GM18907 (cell line): ENCODE data around the gene PDGFRB.

Source experiments
- ATAC-seq: cut with Tn5 transposase; IDR thresholded peaks from one replicate; pipeline ENCODE4 v1.9.1; 2021; ENCODE audit warnings: mild to moderate bottlenecking, moderate library complexity; ENCODE audit not compliant: unreplicated experiment

PDGFRB gene

DNA sequence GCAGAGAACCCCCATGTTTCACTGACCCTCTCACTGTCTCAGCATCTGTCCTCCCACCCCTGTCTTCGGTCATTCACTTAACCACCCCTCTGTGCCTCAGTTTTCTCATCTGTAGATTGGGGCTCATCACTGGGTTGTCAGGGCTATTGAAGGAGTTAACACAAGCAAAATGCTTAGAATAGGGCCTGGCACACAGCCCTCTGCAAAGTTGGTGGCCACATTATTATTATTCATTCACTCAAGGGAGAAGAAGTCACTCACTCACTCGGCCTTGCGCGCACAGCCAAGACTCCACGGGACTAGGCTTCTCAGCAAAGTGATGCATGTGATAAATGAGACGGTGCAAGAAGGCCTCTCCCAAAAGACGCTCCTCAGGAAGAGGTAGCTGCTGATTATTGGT lies 8.0 kb downstream of the PDGFRB start:
- ATAC-seq: no peak

DNA sequence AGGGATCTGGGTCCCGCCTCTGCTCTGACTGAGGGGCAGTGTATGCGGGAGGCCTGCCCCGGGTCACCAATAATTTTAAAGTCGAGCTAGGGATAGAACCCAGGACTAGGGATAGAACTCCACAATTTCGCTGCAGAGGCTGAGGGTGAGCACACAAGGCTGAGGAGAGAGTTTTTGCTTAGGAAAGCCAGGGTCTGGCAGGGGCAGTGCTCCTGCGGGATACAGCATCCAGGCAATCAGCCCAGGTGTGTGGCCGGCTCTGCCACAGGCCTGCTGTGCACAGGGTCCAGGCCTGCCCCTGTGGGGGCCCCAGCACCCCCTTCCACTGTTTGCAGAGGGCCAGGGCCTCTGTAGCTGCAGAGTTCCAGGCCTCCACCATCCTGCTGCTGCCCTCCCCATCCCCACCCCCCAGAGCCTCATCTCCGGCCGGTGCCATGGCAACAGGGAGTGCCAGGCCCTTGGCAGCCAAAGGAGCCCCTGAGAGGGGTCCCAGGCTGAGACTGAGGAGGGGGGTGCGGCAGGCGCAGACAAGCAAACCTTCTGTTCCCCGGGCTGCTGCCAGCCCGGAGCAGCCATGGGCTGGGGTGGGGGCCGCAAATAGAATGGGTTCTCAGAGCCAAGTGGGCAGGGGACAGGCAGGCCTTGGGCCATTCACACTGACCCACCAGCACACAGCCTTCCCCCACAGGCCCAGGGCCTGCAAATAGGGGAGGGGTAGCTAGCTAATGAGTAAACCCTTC lies 8.6 kb downstream of the PDGFRB start:
- no peak for ATAC-seq

DNA sequence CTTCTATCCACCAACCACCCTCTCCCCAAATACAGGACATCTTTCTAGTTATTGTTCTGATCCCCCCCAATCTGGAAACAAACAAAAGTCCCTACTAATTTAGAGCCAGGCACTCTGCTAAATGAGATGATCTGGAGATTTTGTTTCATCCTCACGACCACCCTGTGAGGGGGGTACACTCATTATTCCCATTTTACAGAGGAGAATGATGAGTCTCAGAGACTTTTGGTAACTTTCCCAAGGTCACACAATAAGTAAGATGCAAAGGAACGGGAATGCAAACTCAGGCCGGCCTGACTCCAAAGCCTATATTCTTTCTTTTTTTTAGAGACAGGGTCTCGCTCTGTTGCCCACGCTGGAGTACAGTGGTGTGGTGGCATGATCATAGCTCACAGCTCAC lies 9.4 kb downstream of the PDGFRB start:
- no peak for ATAC-seq

DNA sequence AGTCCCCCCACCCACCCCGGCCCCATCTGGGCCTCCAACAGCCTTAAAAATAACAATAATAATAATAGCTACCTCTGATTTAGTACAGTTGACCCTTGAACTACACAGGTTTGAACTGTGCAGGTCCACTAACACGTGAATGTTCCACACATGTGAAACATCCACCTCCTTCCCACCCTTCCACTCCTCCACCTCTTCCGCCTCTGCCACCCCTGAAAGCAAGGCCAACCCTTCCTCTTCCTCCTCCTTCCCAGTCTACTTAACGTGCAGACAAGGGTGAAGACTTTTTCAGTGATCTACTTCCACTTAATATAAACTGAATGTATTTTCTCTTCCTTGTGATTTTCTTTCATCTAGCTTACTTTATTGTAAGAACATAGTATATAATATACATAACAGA lies 10.8 kb downstream of the PDGFRB start:
- no peak for ATAC-seq

DNA sequence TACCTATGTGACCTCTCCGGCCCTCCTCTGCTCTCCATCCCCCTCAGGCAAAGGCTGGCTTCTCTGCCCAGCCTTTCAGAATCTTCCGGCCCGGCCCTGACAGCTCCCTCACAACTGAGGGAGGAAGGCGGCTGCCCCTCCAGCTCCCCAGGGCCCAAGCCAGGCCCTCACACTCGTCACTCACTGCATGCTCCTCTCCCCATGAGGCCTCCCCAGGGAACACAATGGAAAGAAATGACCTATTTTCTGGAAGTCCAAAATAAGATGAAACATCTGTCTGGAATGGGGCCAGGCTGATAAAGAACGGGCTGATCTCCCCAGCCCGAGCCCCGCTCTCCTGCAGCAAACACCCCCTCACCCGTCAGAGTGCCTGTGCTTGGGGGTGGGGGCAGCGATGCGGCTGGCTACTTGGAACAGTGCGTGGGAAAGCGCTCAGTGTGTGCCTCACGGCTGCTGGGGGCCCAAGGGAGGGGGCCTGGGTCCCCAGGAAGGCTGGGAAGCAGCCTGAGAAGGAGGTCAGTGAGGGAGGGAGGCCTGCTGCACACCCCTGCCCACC lies 11.3 kb downstream of the PDGFRB start:
- ATAC-seq: no peak

DNA sequence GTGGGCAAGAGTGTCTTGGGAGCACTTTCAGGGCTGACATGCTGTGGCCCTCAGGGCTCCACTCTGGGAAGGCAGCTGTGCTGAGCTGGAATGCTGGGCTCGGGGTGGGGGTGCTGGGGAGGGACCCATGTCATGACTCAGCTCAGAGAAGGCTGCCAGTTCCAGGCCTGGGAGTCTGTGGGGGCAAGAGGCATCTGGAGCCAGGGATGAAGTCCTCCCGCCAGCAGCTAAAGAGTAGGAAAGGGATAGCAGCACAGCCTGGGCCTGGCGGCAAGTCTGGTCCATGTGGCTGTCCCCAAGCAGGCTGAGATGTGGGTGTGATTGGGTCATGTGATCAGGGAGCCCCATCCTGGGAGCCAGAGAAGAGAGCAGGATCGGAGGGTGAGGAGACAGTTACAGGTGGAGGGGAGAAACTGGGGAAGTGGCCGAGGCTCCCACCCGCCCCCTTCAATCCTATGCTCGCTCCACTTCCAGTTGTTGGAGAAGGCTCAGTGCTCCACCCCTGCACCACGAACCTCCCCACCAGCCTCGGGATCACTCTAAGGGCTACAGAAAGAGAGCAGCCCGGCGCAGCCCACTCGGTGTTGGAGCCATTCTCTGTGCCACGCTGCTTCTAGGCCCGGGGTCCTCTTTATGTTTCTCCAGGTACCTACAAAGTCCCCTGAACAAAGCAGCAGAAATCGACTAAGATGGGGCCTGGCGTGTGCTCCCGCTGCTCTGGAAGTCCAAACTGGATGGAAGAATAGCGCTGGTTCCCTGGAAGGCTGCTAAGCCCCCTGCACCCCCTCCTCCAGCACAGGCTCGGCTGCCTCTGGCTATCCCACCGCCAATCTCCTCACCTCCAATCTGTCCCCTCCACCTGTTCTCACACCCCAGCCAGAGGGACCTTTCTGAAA lies 12.0 kb downstream of the PDGFRB start:
- ATAC-seq: no peak

DNA sequence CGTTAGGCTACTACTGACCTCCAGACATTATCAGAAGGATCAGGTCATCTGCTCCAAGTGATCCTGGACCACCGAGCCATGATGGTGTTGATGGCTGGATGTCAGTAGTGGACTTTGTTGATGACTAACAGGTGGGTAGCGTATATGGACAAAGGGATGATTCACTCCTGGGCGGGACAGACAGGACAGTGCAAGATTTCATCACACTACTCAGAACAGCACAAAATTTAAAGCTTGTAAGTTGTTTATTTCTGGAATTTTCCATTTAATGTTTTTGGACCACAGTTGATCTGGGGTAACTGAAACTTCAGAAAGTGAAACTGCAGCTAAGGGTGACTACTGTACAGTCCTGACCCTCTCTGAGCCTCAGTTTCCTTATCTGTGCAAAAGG lies 12.7 kb downstream of the PDGFRB start:
- ATAC-seq: no peak

DNA sequence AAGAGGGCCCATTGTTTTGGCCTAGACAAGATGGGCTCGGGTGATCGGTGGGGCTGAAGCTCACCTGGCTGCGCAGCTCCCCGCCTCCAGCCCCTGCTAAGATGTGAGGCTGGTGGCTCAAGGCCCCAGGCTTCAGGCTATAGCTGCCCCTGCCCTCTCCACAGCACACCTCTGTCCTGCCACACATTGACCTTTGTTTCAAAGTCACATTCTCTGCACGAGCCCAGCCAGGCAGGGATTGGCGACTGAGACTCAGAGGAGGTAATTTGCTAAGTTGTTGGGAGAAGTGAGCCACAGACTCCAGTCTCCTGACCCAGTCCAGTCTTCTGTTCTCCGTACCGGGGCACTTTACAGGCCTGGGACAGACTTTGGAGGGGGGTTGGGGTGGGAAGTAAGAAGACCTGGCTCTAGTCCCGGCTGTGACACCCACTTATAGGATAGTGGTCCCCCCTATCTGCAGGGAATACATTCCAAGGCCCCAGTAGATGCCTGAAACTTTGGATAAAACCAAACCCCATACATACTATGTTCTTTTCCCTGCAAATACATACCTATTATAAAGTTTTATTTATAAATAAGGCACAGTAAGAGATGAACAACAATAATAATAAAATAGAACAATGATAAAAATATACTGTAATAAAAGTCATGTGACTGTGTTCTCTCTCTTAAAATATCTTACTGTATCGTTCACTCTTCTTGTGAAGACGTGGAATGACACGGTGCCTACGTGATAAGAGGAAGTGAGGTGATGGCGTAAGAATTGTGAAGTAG lies 13.3 kb downstream of the PDGFRB start:
- no peak for ATAC-seq

DNA sequence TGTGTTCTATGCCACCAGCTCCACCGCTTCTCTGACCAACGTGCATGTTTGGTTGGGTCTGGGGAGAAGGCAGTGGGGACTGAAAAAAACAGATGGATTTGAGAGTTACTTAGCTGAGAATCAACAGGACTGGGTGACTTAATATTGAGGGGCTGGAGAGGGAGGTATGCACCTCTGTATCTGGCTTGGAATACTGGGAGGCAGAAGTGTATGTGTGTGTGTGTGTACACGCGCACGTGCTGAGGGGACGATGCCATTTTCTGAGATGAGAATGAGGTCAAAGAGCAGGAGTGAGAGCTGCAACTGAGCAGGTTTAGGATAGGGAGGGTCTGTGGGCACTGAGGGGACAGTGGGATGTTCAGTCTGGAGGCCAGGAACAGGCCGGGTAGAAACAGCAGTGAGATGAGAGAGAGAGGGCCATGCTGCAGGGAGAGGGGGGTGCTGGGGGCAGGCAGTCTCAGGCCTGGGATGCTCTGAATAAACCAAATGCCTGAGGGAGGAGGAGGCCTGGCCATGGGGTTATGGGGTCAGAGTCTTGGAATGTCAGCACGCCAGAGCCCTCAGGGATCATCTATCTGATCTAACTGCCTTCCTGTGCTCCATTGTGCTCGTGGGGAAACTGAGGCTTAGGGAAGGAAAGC lies 14.0 kb downstream of the PDGFRB start:
- ATAC-seq: no peak

DNA sequence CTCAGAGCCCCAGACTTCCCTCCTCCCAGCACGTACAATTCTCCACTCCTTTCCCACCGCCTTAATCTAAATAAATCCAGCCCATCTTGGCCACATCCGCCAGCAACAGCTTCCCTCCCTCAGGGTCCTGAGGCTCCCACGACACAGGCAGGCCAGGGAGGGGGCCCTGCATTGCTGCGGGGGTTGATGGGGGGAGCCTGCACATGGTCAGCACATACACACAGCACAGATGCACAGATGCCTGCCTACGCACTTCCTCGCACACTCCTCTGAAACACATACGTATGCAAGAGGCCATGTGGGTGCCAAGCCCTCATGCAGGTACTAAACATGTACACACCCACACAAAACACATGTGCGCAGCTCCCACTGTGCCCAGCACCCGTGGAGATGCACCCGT lies 14.8 kb downstream of the PDGFRB start:
- ATAC-seq: no peak

DNA sequence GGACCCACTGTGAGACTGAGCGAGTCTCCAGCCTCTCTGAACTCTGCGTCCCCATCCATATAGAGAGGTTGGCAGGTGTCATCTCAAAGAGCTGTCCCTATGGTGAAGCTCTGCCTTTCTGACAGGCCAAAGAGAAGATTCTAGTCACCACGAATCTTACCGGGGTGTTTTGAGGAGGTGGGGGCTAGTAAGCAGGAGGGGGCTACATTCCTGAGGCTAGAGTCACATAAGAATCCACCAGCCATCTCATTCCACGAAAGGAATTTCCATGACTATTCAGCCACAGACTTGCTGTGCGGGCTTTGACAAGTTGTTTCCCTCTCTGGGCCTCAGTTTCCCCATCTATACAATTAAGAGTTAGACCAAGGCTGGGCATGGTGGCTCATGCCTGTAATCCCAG lies 16.3 kb downstream of the PDGFRB start:
- ATAC-seq: no peak

DNA sequence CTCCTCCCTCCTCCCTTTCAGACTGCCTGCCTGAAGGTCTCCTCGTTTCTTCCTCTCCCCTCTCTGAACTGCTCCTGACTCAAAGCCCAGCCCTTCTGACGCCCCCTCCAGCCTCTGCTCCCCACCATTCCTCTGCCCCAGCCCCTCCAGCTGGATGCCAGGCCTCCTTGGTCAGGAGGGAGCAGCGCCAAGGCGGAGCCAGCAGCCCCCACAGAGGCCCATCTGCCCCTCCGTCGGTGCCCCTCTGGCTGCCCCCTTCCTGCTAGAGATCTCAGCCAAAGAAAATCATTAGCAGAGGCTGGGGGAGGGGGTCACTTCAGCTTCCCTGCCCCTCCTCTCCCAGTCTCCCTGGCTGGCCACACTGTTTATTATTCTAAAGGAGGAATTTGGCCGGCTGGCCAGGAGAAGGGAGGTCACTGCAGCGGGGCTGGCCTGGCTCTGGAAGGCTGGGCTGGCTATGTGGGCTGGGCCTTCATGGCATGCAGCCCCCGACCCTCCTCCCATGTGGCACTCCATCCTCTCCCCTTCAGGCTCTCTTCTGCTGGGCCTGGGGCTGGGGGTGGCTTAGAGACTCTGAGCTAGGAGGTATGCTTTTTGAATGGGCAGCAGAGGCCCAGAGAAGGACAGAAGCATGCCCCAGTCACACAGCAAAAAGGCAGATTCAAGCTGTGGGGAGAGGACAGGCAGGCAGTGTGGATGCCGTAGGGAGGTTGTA lies 16.9 kb downstream of the PDGFRB start:
- ATAC-seq: no peak

DNA sequence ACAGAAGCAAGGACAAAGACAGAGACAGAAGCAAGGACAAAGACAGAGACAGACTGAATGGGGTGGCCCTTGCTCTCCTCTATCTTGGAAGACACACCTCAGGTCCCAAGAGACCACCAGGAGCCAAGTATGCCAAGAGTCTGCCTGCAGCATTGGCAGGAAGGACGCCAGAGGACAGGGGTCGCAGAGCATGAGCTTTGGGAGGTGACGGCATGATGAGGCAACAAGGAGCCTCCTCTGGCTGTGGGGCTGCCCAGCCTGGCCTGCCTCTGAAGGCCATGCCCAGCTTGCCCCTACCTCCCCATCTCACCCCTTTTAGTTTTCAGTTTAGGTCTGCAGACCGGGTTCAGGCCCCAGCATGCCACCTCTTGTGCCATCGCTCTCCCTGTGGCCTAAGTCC lies 17.6 kb downstream of the PDGFRB start:
- ATAC-seq: no peak

DNA sequence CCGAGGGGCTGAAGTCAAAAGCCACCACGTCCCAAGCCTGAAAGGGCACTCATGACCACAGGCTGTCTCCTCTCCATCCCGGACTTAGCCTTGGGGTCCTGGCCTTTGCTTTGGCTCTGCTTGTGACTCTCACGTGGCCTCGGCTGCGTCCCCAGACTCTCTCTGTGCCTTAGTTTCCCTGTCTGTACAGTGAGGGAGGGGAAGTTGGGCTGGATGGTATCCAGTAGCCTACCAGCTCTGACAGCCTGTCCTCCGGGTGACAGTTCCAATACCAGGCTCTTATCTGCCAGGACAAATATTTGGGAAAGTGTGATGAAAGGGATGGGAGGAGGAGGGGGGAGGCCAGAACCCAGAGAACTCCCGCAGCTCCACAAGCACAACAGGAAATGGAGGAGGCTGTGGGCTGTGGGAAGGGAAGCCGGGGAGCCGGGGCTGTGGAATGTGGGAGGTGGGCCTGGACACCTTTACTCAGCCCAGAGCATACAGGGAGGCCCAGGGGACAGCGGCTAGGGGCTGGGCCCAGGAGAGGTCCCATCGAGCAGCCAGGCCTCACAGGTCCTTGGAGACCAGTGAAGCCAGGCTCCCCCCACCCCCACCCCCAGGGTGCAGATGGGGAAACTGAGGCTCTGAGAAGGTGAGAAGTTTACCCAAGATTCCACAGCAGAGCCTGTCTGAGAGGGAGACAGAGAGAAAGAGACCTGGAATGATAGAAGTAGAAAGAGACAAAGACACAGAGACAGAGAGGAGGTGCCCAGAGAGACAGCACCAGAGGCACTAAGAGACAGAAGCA lies 18.3 kb downstream of the PDGFRB start:
- no peak for ATAC-seq

DNA sequence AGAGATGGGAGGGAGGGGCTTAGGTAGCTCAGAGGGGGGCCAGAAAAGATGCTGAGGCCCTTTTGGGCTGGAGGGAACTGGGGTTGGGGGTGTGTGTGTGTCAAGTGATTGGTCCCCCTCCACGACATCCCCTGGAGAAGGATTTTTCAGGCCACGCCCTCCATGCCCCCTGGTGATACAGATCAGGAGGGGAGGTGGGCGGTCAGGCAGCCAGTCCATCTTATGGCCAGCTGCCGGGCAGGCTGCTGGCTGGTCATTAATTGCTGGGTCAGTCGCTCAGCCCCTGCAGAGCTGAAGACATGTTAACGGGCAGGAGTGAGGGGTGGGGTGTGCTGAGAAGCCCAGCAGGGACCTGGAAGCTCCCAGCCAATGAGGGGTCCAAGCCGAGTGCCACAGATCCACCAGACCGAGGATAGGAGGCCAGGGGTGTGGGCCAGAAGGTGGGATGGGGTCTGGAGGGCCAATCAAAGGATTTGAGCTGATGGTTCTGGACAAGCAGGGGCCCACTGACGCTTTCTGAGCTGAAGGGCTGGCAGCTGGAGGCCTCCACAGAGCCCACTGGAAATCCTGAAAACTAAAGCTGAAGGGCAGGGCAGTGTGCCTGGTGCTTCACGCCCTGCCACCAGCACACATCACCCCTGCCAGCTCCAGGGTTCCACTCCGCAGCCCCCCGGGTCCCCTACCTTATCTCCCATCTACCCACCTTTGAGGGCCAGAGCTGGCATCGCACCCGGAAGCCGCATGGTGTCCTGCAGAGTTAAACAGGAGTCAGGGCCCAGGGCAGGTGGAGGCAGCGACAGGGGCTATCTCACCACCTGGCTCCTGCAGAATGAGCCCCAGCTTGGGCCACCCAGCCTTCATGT lies 19.1 kb downstream of the PDGFRB start:
- ATAC-seq: no peak

DNA sequence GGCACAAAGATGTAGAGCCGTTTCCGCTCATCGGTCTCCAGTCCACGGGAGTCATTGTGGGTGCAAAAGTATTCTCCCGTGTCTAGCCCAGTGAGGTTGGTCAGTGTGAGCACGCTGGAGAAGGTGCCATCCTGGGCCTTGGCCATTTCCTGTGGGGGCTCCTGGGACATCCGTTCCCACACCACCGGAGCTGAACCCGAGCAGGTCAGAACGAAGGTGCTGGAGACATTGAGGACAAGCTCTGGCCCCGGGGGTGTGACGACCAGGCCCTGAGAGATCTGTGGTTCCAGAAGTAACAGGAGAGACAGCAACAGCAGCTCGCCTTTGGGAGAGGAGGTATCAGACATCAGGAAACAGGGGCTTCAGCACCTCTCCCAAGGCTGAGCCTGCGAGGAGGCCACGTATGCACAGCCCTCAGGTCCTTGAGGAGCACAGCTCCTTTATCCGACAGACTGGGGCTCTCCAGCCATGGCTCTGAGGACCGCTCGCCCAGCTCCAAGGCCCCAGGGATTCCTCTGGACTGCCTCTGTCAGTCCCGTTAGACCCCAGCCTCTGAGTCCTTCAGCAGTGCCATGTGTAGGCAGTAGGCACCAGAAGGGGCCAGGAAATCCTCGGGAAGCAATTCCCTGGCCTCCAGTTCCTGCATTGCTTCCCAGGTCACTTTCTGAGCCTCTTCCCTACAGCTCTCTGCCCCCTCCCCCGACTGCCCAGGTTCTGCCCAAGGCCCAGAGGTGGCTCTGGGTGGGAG lies 19.9 kb downstream of the PDGFRB start:
- no peak for ATAC-seq

DNA sequence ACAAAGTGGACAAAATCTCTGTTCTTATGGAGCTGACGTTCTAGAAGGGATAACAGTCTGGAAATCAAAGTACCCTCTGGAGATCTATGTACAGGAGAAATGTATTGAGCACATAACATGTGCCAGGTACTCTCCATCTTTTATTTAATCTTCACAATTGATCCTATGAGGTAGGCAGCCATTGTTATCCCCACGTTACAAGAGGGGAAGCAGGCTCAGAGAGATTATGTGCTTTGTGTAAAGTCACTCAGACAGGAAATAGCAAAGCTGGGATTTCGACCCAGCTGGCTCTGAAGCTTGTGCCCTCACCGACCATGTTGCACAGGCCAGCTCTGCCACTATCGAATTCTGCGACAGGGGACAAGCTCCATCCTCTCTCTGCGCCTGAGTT lies 21.5 kb downstream of the PDGFRB start:
- ATAC-seq: no peak
